HPDE6-E6E7 (cell line): ENCODE results near the gene TMEM38A.
"Not testable (repeated sequence)": the region's sequence is repeated elsewhere in the genome, so short reads cannot be mapped to it uniquely, and the experiment has no call there.

ENCODE experiments used
- DNase-seq: peaks from one replicate; pipeline ENCODE4 v3.0.0; 2011; ENCODE audit warnings: missing footprints; ENCODE audit errors: extremely low spot score

Gene TMEM38A

DNA sequence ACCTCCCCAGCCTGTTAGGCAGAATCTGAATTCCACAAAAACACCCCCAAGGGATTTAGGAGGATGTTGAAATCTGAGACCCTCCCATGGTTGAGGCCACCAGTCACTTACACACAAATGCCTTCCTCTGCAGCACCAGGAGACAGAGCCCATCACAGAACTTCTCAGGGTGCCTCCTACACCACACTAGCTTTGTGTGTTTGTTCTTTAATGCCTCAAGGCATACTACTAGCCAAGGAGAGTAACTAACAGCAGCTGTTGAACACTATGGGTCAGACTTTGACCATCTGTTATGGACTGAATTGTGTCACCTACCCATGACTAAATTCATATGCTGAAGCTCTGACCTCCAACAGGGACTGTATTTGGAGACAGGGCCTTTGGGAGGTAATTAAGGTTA lies 23.4 kb upstream of the TMEM38A start:
- DNase-seq: no peak

- no peak for DNase-seq
Observed at GRCh38 chr19:16638666-16639065, 22.3 kb upstream of the TMEM38A start.

DNA sequence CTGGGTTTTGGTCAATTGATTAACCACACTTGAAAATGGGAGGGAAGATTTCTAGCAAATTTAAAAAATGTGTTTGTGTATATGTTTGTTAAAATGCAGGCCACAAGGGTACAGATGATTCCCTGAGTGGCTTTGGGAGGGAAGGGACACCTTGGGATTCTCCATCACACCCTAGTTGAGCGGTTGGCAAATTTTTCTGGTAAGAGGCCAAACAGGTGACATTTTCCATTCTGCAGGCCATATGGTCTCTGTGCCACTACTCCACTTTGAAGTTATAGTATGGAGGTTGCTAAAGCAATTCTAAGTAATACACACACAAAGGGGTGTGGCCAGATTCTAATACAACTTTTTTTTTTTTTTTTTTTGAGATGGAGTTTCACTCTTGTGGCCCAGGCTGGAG lies 20.0 kb upstream of the TMEM38A start:
- DNase-seq: no peak

DNA sequence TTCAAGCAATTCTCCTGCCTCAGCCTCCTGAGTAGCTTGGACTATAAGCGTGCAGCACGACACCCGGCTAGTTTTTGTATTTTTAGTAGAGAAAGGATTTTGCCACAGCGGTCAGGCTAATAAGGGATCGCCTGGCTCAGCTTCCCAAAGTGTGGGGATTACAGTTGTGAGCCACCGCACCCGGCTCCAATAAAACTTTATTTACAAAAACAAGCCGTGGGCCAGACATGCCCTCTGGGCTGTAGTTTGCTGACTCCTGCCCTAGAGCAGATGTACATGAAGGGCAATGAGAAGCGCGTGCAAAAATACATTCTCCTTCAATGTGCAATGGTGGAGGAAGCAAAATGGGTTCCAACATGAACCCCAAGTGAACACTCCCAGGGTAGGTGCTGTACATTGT lies 19.2 kb upstream of the TMEM38A start:
- no peak for DNase-seq

GRCh38 chr19:16645140-16645539 lies 15.8 kb upstream of the TMEM38A start:
- DNase-seq: no peak

DNA sequence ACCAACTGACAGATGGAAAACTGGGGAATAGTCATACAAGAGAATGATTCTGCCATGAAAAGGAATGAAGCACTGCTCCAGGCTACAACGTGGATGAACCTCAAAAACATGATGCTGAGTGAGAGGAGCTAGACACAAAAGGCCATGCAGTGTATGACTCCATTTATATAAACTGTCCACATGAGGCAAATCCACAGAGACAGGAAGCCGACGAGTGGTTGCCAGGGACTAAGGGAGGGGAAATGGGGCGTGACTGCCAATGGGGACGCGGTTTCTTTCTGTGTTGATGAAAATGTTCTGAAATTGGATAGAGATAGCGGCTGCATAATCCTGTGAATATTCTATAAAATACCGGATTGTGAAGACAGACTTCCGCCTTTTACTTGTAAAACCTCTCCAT lies 11.2 kb upstream of the TMEM38A start:
- DNase-seq: no peak

DNA sequence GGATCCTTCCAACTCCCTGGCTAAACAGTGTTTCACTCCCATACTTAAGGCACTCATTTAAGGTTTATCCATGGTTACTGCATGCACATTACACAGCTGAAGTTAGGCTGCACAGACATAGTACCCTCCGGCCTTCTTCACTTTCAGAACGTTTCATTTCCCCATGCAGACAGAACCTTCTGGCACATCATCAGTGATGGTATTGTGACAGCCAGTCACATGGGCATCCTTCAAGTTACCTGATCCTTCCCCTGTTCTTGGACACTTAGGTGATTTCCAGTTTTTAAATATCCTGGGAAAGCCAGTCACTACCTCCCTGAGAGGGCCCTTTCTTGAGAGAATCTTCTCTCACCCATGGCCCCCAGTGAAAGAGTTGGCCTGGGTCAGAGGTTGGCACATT lies 10.1 kb upstream of the TMEM38A start:
- DNase-seq: no peak

DNA sequence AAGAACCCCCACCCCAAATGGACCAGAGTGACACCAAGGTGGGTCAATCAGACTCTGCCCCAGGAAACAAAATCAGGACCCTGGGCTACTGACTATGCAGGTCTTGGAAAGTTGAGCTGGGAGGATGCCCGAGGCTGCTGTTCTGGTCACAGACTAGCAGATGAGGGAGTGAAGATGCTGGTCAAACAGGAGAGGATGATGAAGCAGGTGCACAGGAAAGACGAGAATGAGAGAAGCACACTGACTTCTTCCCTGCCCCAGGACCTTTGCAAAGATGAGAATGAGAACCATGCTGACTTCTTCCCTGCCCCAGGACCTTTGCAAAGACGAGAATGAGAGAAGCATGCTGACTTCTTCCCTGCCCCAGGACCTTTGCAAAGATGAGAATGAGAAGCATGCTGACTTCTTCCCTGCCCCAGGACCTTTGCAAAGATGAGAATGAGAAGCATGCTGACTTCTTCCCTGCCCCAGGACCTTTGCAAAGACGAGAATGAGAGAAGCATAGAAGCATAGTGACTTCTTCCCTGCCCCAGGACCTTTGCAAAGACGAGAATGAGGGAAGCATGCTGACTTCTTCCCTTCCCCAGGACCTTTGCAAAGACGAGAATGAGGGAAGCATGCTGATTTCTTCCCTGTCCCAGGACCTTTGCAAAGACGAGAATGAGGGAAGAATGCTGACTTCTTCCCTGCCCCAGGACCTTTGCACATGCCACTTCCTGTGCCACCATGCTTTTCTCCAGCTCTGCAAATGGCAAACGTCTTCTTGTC lies 9.3 kb upstream of the TMEM38A start:
- DNase-seq: not testable (repeated sequence)

DNA sequence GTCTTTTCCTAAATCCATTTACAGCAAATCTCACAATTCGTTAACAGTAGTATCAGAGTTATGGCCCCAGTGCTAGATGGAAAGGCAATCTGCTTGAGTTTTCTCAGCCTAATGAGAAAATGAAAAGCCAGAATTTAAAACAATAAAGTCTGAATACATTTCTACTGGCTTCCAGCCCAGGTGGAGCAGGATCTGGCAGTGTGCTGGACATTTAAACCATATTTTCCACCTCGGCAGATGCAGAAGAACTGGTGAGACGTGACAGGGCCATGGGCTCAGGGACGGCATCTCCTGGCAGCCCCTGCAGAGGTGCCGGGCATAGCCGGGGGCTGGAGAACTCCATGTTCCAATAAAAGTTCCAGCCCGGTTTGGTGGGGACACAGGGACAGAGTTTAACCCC lies 8.1 kb upstream of the TMEM38A start:
- no peak for DNase-seq

- DNase-seq: no peak
Observed at GRCh38 chr19:16654140-16654539, 6.8 kb upstream of the TMEM38A start.

DNA sequence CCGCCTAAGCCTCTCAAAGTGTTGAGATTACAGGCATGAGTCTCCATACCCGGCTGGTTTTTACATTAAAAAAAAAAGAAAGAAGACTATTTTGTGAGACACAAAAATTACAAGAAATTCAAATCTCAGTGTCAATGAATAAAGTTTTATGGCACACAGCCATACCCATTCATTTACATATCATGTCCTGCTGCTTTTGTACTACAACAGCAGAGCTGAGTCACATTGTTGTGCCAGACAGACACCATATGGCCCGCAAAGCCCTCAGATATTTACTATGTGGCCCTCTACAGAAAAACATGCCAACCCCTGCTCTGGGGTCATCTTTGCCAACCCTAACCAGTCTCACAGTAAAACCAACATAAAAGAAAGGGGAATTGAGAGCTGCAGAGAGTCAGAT lies 6.3 kb upstream of the TMEM38A start:
- no peak for DNase-seq

DNA sequence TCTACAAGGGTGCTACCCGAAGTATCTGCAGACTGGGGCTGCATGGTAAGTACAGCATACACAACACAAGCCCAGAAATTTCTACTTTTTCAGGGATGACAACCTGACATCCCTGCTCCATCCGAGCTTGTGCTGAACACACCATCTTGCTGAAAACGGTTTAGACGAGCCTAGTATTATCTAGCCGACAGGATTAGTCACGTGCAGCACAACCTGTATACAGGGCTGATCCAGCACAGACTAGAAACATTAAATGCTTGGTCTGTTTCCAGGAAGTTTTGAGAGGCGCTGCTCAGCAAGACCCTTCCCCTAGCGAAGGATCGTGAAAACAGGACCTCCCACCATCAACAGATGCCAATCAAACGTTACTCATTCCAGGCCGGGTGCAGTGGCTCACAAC lies 5.2 kb upstream of the TMEM38A start:
- no peak for DNase-seq

GRCh38 chr19:16657384-16657783 lies 3.6 kb upstream of the TMEM38A start:
- no peak for DNase-seq

DNA sequence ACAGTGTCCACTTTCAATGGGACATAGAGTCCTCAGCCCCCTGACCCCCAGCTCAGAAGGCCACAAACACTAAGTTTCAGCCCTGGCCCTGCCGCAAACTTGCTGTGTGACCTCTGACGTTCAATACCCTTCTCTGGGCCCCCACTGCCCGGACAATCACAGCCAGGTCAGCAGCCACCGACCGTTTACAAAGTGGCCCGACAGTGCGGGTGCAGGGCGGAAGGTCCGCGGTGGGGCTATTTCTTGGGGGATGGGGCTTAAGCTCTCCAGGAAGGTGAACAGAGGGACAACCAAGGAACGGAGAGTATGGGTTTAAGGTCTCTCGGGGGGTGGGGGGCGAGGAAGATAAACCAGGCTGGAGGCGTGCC lies 1.5 kb upstream of the TMEM38A start:
- no peak for DNase-seq

DNA sequence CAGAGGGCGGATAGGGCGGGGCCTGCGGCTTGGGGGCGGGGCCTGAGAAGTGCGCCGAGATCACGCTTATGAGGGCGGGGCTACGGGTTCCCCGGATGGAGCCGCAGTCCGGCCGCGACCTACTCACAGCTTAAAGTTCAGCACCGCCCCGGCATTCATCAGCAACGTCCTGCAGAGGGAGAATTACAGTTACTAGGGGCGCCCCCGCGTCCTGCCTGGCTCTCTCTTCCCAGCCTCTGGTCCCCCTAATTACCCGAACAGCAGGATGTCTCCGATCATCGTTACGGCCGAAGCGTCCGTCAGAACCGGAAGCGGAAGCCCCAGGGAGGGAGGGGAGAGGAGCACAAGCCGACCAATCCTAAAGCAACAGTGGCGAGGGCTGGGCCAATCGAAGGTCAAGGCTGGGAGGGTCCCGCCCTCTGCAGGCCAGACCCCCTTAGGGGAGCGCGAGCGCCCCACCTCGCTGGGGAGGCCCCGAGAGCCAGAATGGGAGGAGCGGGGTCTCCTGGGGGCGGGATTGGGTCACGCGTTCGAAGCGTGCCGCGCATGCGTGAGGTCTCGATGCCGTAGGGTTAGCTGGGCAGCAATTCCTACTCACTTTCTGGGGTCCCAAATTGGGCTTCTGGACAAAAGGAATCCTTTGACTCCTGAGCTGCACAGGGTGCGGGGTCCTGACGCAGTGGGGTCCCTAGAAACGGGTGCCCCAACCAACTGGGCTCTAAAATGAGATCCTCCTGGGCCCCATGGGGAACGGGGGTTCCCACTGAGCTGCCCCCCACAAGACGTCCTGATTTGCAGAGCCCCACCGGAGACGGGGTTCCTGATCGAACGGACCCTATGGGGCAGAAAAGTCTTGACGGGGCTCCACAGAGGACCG lies 869 bp upstream of the TMEM38A start, which contains the start of gene SMIM7:
SMIM7 (minus strand) TSS at position 313 of the 877 bp plus-strand sequence; CDS start at position 279, 34 bp downstream.
- peak; percentile 99 for DNase-seq

DNA sequence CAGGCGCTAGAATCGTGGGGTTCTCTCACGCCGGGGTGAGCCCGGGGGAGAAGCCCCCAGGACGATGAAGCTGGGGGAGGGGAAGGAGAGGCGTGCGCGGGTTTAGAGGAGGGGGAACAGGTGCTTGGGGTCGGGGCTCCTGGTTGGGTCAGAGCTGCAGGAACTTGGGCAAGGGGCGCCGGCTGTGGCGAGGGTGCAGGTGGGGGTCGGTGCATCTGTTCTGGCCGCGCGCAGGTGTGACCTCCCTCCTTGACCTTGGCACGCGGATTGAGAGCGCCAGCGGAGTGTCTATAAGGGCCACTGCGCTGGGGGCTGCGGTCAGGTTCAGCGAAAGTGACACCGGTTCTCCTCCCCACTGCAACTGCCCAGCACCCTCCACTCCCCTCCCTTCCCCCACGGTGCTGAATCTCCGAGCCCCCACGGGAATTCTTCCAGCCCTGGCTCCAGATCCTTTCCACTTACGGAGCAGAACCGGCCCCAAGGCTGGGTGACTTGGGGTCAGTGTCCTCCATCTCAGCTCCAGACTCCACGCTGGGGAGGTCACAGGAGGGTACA lies 618 bp downstream of the TMEM38A start:
- DNase-seq: no peak

- DNase-seq: no peak
Observed at GRCh38 chr19:16668176-16668575, 7.2 kb downstream of the TMEM38A start.

DNA sequence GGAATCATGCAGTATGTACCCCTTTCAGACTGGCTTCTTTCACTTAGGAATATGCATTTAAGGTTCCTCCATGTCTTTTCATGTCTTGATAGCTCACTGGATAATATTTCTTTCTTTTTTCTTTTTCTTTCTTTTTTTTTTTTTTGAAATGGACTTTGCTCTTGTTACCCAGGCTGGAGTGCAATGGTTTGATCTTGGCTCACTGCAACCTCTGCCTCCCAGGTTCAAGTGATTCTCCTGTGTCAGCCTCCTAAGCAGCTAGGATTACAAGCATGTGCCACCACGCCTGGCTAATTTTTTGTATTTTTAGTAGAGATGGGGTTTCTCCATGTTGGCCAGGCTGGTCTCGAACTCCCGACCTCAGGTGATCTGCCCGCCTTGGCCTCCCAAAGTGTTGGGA lies 7.8 kb downstream of the TMEM38A start:
- DNase-seq: not testable (repeated sequence)

- DNase-seq: no peak
Observed at GRCh38 chr19:16670291-16670690, 9.4 kb downstream of the TMEM38A start.

- no peak for DNase-seq
Observed at GRCh38 chr19:16671652-16672274, 10.8 kb downstream of the TMEM38A start.

DNA sequence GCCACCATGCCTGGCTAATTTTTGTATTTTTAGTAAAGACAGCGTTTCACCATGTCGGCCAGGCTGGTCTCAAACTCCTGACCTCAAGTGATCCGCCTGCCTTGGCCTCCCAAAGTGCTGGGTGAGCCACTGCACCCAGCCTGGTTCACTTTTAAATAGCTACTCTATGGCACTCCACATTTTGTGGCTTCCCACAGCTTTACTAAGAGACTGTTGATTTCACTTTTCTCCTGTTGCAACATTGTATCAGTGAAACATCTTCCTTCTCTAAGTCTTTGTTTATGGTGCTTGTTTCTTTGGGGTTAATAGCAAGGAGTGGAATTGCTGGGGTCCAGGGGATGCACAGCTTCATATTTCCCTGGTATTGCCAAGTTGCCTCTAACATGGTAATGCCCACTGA lies 12.3 kb downstream of the TMEM38A start:
- DNase-seq: no peak

DNA sequence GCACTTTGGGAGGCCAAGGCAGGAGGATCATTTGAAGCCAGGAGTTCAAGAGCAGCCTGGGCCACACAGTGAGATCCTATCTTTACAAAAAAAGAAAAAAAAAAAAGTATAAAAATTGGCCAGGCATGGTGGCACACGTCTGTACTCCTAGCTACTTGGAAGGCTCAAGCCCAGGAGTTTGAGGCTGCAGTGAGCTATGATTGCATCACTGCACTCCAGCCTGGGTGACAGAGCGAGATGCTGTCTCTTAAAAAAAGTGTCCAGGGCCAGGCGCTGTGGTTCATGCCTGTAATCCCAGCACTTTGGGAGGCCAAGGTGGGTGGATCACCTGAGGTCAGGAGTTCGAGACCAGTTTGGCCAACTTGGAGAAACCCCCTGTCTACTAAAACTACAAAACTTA lies 12.9 kb downstream of the TMEM38A start:
- not testable (repeated sequence) for DNase-seq
